ENCODE results near the gene TPGS2. TPM values are rescaled to one million over a fixed set of nuclear protein-coding genes. Genes with fewer than 3 reads are reported as not detected.
A peak's percentile ranks its signal among the peaks of the same experiment; 100 is the strongest.

The TPGS2 gene
- total and polyA plus RNA-seq, 2 experiments from 2014 or later, result 194 to 209 TPM

DNA sequence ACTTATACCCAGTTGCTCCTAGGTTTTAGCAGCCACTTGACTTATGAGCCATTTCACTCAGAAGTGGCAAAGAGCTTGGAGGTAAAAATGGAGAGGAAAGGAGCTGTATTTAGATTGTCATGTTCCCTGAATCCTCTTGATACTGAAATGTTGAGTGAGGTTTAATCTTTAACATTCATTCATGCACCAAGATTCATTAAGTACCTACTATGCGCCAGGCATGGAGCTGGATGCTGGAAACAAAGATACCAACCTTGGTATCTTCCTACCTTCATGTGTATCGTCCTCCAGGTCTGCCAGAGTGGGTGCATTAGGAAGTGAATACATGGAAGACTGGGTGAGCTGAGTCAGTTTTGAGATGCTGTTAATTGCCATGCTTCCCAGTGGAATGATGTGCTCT is 23.7 kb downstream of the TPGS2 start:
- no peaks in the 10 kb centered on the region for H3K9me2 ChIP-seq (ENCODE audit: insufficient read depth)
- H3K27ac ChIP-seq, result no peak overlapping the region
- H3K79me2 ChIP-seq (ENCODE audit: insufficient read depth), result no peaks in the 10 kb centered on the region
- no peak for TF ChIP-seq EZH2 (IDR thresholded peaks at IDR 0.05; ENCODE audit: insufficient read depth, poor library complexity, severe bottlenecking)
- TF ChIP-seq EZH2phosphoT487 (IDR thresholded peaks at IDR 0.05; ENCODE audit: insufficient read depth, low read depth), result no peak
- no peaks in the 10 kb centered on the region for H3K9me3 ChIP-seq (ENCODE audit: low read depth)
- H3K9ac ChIP-seq, result no peak overlapping the region
- H3K36me3 ChIP-seq (ENCODE audit: low read depth), result peaks cover 48% of the 10 kb centered on the region
- H2AFZ ChIP-seq, result no peak overlapping the region
- peaks cover 17% of the 10 kb centered on the region for H3K4me1 ChIP-seq (ENCODE audit: insufficient read depth)
- 94 to 98% methylated on average over 2 of the region's 2 CpGs for WGBS, 2 experiments (ENCODE audit: low coverage in 1 of 2, low lambda C conversion rate in 2 of 2, missing lambda C conversion rate in 2 of 2)
- in situ Hi-C loops (cut with MboI), result no loop called here
- no peak overlapping the region for H3K4me2 ChIP-seq (ENCODE audit: unreplicated experiment)
- no peak for DNase-seq
- H3K27me3 ChIP-seq (replicated peaks; ENCODE audit: insufficient read depth), result no peaks in the 10 kb centered on the region
- H4K20me1 ChIP-seq (ENCODE audit: insufficient read depth), result no peaks in the 10 kb centered on the region
- H3F3A ChIP-seq (ENCODE audit: insufficient read depth), result peaks cover 19% of the 10 kb centered on the region
- H3K4me3 ChIP-seq, result no peak overlapping the region

DNA sequence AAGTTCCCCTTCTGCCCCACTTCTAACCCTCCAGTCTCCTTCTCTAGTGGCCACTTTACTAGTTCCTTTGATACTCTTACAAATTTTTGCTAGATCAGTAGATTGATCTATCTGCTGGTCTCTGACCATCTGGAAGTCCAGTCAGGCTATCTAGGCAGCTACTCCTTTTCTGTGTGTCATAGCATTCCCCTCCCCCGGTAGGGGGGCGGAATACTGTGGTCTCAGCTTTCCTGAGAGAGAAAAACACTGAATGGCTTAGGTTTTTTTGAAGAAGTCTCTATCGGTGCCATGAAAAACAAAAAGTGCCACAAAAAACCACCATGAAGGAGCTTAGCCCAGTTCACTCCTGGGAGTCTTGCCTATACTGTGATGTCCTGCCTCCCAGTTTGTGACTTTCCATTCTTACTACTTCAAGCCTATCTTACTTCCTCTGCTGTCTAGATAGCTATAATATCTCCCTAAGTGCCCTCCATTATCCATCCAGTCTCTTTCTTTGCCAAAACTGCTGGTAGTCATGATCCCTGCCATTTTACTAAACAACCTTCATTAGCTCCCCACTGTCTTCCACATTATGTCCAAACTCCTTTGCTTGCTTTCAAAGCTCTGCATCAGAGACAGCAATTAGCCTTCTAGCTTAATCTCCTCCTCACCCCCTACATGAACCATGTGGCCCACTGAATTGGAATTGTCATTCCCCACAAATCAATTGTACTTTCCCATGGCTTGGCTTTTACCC is 29.9 kb downstream of the TPGS2 start:
- Histone ChIP-seq H3K9me3 (ENCODE audit: low read depth) (no peaks in the 10 kb centered on the region), H2AFZ (no peak overlapping the region)

DNA sequence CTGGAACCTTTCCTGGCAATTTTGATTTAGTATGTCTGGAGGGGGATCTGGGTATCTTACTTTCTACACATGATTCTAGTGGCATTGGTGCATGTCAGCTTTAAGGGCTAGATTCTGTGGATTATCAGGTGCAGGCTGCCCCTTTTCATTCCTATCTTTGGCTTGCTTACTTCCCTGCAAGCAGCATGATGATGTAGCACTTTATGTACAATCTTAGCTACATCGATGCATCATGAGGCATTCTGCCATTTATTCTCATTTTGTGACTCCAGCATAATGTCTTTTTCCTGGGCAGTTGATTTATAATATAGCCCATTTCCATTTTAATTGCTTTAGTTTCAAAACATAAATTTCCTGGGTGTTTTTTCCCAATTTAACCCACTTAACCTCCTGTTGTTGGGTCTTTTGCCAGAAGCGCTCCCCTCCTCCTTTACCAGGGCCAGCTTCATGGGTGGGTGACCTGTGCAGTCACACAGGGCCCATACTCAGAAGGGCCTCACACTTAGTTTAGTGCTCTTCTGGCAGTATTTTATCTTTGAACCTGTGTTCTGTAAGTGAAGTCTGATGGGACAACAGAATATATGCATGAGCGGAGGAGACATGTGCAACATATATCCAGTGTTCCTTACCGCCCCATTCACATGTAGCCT is 36.0 kb downstream of the TPGS2 start:
- no peak for DNase-seq
- H3K27me3 ChIP-seq (replicated peaks; ENCODE audit: insufficient read depth), result no peaks in the 10 kb centered on the region
- no peak overlapping the region for H2AFZ ChIP-seq
- no peak for TF ChIP-seq EZH2 (IDR thresholded peaks at IDR 0.05; ENCODE audit: insufficient read depth, poor library complexity, severe bottlenecking)
- no peak for TF ChIP-seq EZH2phosphoT487 (IDR thresholded peaks at IDR 0.05; ENCODE audit: insufficient read depth, low read depth)
- no peaks in the 10 kb centered on the region for H4K20me1 ChIP-seq (ENCODE audit: insufficient read depth)
- 96 to 99% methylated on average over 4 of the region's 4 CpGs for WGBS, 2 experiments (ENCODE audit: low coverage in 1 of 2, low lambda C conversion rate in 2 of 2, missing lambda C conversion rate in 2 of 2)
- peaks cover 5% of the 10 kb centered on the region; the same call in 1 of the 2 replicates for H3F3A ChIP-seq (ENCODE audit: insufficient read depth)
- H3K4me1 ChIP-seq (ENCODE audit: insufficient read depth), result peaks cover under 1% of the 10 kb centered on the region; the same call in 1 of the 2 replicates
- H3K9ac ChIP-seq, result no peak overlapping the region
- peaks cover 18% of the 10 kb centered on the region; the same call in 1 of the 2 replicates for H3K36me3 ChIP-seq (ENCODE audit: low read depth)
- in situ Hi-C loops (cut with MboI), result no loop called here
- no peak overlapping the region for H3K27ac ChIP-seq
- H3K9me2 ChIP-seq (ENCODE audit: insufficient read depth), result no peaks in the 10 kb centered on the region
- H3K4me3 ChIP-seq, result no peak overlapping the region
- no peaks in the 10 kb centered on the region for H3K9me3 ChIP-seq (ENCODE audit: low read depth)
- no peaks in the 10 kb centered on the region for H3K79me2 ChIP-seq (ENCODE audit: insufficient read depth)
- no peak overlapping the region for H3K4me2 ChIP-seq (ENCODE audit: unreplicated experiment)

More for the DNA sequence above, 29.9 kb downstream of the TPGS2 start:
- Histone ChIP-seq H3K9ac (no peak overlapping the region), H3K36me3 (ENCODE audit: low read depth) (peaks cover 35% of the 10 kb centered on the region), H3K4me1 (ENCODE audit: insufficient read depth) (no peaks in the 10 kb centered on the region), H3K9me2 (ENCODE audit: insufficient read depth) (no peaks in the 10 kb centered on the region), H3K4me2 (ENCODE audit: unreplicated experiment) (no peak overlapping the region), H4K20me1 (ENCODE audit: insufficient read depth) (no peaks in the 10 kb centered on the region), H3K27ac (no peak overlapping the region), H3K4me3 (no peak overlapping the region), H3F3A (ENCODE audit: insufficient read depth) (no peaks in the 10 kb centered on the region), H3K27me3 (replicated peaks; ENCODE audit: insufficient read depth) (no peaks in the 10 kb centered on the region), H3K79me2 (ENCODE audit: insufficient read depth) (no peaks in the 10 kb centered on the region)
- TF ChIP-seq EZH2phosphoT487 (IDR thresholded peaks at IDR 0.05; ENCODE audit: insufficient read depth, low read depth) (no peak), EZH2 (IDR thresholded peaks at IDR 0.05; ENCODE audit: insufficient read depth, poor library complexity, severe bottlenecking) (no peak)
- WGBS, 2 experiments (ENCODE audit: low coverage in 1 of 2, low lambda C conversion rate in 2 of 2, missing lambda C conversion rate in 2 of 2), result 94 to 98% methylated on average over 3 of the region's 3 CpGs
- in situ Hi-C loops (cut with MboI), result no loop called here
- peak; percentile 12 for DNase-seq

DNA sequence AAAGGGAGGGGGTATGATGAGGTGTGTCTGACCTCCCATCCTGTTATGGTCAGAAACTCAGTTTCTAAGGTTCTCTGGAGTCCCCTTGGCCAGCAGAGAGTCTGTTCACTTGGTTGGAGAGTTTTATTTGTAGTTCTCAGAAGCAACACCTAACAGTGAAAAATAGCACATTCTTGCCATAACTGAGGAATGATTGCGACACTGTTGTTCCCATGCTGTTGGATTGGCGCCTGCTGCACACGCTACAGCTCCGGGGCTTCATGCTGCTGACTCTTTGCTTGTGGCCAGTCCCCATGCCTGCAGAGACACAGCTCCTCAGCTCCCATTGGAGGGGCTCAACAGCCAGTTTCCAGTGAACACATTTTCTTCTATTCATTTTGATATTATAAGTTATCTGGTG is 42.1 kb downstream of the TPGS2 start:
- Histone ChIP-seq H3K9ac (no peak overlapping the region), H4K20me1 (ENCODE audit: insufficient read depth) (no peaks in the 10 kb centered on the region), H2AFZ (no peak overlapping the region), H3K27me3 (replicated peaks; ENCODE audit: insufficient read depth) (no peaks in the 10 kb centered on the region), H3K9me2 (ENCODE audit: insufficient read depth) (no peaks in the 10 kb centered on the region), H3K27ac (no peak overlapping the region), H3K36me3 (ENCODE audit: low read depth) (0 out of 2 replicates have a peak, but pooled peaks cover 7% of the 10 kb centered on the region), H3F3A (ENCODE audit: insufficient read depth) (peaks cover 10% of the 10 kb centered on the region; the same call in 1 of the 2 replicates), H3K9me3 (ENCODE audit: low read depth) (no peaks in the 10 kb centered on the region), H3K79me2 (ENCODE audit: insufficient read depth) (no peaks in the 10 kb centered on the region), H3K4me1 (ENCODE audit: insufficient read depth) (peaks cover 19% of the 10 kb centered on the region), H3K4me3 (no peak overlapping the region), H3K4me2 (ENCODE audit: unreplicated experiment) (peak overlapping the region; percentile 65)
- TF ChIP-seq EZH2 (IDR thresholded peaks at IDR 0.05; ENCODE audit: insufficient read depth, poor library complexity, severe bottlenecking), result no peak
- in situ Hi-C loops (cut with MboI), result no loop called here
- peak; percentile 87 for DNase-seq
- WGBS, 2 experiments (ENCODE audit: low coverage in 1 of 2, low lambda C conversion rate in 2 of 2, missing lambda C conversion rate in 2 of 2), result 9 to 20% methylated on average over 4 of the region's 4 CpGs
